T-helper 2 cell treated with Interferon-gamma antibody and Interleukin-4, amounts not matched to agents 100 ng/mL and 5 ng/mL, for 36 hours (primary cell): ENCODE results near the gene PPP1R13B. TPM values are rescaled to one million over a fixed set of nuclear protein-coding genes. Genes with fewer than 3 reads are reported as not detected.
"Not testable (repeated sequence)": the region's sequence is repeated elsewhere in the genome, so short reads cannot be mapped to it uniquely, and the experiment has no call there.

Experiments
- intact Hi-C: fragments of 100-400 bp; cut with micrococcal nuclease; formaldehyde crosslinking; loops from one replicate; pipeline ENCODE4 v1.15.1; 2023
- total RNA-seq: library from RNA; stranded (reverse); gene quantifications from 2 replicates; pipeline ENCODE4 v1.2.3, GENCODE V29; 2022

Gene PPP1R13B
- total RNA-seq, 1 donor from 2014 or later, result 8.9 TPM

DNA sequence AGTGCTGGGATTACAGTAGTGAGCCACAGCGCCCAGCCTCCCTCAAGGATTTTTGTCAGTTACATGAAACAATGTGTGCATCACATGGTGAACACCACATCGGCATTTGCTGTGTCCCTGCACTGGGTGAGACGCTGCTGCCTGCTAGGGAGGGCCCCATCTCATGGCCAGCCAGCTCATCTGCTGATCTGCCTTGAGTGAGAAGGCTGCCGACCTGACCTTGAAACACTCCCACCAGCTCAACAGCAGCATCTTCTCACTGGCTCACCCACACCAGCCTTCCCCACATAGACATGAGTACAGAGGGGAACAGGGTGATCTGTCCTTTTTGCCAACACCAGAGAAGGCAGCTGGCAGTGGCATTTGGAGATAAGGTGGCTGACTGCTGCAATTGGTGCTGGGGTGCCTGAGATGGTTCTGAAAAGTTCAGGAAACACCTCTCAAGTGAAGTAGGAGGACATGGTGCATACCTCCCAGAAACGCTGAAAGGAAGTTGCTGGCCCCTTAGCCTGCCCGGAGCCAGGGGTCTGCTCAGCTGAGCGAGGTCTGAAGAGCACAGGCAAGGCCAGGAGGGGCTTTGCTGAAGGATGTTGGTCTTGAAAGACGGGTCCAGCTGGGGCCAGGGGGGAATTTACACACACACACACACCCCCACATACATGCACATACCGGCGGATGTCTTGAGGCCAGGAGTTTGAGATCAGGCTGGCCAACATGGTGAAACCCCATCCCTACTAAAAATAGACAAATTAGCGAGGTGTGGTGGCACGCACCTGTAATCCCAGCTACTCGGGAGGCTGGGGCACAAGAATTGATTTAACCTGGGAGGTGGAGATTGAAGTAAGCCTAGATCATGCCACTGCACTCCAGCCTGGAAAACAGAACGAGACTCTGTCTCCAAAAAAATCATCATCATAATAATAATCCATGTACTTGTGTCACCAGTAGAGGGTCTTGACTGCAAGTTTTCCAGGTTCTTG, 14.3 kb upstream of the PPP1R13B start:
- intact Hi-C loops, result no loop called here

- intact Hi-C loops, result no loop called here
Observed at GRCh38 chr14:103859416-103860202, 12.2 kb upstream of the PPP1R13B start.

DNA sequence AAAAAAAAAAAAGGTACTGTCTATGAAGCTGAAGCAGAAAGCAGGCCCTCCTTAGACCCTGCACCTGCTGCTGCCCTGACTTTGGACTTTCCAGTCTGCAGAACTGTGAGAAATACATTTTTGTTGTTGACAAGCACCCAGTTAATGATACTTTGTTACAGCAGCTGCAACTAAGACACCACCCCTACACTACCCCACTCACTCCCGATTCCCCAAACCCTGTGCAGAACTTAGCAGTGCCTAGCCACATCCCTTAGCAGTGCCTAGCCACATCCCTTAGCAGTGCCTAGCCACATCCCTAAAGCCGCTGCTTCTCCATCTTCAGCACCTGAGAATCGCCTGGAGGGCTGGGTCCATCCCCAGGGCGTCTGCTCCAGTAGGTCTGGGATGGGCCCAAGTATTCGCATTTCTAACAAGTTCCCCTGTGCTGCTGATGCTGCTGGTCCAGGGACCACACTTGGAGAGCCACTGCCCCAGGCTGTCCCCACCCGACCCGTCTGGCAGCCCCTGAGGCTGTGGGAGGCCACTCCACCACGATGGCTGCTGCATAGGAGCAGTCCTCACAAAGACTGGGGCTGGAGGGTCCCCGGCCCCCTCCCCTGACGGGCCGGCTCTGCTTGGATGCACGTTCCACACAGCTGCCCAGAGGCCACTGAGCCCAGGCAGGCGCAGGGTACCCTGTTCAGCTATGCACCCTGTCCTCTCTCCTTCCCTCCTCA, 10.8 kb upstream of the PPP1R13B start:
- intact Hi-C loops, result no loop called here

- intact Hi-C loops, result no loop called here
Observed at GRCh38 chr14:103857256-103857655, 9.9 kb upstream of the PPP1R13B start.

- intact Hi-C loops, result no loop called here
Observed at GRCh38 chr14:103856607-103857006, 9.2 kb upstream of the PPP1R13B start.

- intact Hi-C loops, result no loop called here
Observed at GRCh38 chr14:103856105-103856504, 8.7 kb upstream of the PPP1R13B start.

GRCh38 chr14:103855734-103856095, 8.3 kb upstream of the PPP1R13B start:
- intact Hi-C loops, result no loop called here

DNA sequence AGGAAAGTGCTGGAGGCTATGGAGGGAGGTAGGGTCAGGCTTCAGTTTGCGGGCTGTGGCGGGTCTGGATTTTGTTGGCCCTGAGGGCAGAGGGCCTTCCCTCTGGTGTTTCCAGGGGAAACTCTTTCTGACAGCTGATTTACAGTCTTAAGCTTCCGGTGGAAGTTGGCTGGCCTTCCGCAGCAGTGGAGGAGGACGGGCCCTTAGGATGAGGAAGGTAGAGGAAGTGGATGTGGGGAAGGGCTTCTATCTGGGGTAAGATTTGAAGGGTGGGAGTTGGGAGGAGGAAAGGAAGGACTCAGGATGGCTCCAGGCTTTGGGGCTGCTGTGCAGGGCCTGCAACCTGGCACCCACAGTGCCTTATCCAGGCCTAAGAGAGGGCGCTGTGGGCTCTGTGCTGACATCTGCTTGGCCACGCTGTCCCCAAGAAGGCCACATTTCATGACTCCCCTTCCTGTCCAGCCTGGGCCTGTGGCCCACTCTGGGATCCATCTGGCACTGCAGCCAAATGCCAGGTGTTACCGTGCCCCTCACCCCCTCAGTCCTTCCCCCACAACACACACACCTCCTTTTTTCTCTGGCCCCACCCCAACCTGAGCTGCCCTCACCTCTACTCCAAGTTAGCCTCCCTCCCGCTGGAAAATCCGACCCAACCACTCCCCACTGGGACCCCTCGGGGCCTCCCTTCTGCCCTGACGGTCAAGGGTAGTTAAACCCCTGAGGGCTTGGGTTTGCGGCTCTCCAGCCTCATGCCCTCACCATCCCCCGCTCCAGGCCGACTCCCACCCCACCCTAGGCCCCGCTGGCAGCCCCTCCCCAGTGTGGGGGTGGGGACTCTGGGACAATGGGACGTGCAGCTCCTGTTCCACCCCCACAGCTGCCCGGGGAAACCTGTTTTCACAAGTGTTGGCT, 7.7 kb upstream of the PPP1R13B start:
- intact Hi-C loops, result no loop called here

DNA sequence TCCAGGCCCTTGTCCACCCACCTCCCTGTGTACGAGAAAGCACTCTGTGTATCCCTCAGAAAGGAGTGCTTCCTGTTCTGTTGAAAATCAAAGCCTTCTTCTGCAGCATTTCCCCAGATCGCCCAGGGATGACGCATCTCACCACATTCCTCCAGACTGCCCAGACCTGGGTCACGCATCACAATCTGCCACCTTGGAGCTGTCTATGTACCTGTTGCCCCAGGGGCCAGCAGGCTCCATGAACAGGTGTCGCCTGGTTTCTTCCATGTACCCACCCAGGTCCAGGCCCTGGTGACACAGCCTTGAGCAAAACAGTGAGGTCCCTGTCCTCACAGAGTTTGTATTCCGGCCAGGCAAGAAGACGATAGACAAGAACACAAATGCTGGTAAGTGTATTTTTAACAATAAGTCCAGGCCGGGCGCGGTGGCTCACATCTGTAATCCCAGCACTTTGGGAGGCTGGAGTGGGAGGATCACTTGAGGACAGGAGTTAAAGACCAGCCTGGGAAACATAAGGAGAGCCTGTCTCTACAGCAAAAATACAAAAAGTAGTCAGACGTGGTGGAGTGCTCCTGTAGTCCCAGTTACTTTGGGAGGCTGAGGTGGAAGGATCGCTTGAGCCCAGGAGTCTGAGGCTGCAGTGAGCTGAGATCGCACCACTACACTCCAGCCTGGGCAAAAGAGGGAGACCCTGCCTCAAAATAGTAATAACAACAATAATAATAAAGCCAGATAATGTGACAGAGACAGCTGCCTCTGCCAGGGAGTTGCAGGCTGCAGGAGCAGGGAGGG, 6.8 kb upstream of the PPP1R13B start:
- intact Hi-C loops, result no loop called here

DNA sequence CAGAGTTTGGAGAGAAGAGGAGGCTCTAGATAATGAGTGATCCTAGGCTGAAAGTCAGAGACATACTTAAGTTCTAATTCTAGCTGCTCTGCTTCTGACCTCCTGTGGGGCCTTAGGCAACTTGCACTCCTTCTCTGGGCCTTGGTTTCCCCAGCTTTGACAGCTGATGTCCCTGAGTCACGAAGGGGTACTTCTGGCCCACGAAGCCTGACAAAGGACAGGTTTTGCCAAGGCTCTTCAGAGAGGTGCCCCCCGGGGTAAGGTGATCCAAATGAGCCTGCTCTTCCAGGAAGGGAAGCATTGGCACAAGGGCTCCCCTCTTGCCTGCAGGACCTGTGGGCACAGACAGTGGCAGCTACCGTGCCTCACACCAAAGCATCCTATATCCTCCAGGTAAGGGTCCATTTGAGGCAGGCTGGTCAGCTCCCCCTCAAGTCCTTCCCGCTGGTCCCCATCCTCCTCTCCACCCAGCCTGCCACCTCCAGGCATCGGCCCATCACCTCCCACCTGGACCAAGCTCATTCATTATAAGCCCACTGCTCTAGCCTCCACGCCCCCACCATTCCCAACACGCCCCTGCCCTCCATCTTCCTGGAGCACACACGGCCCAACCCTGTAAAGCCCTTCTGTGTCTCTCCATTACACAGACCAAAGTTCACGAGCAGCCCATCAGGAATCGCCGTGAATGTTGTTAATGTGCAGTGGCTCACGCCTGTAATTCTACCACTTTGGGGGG, 1.9 kb upstream of the PPP1R13B start:
- intact Hi-C loops, result no loop called here

DNA sequence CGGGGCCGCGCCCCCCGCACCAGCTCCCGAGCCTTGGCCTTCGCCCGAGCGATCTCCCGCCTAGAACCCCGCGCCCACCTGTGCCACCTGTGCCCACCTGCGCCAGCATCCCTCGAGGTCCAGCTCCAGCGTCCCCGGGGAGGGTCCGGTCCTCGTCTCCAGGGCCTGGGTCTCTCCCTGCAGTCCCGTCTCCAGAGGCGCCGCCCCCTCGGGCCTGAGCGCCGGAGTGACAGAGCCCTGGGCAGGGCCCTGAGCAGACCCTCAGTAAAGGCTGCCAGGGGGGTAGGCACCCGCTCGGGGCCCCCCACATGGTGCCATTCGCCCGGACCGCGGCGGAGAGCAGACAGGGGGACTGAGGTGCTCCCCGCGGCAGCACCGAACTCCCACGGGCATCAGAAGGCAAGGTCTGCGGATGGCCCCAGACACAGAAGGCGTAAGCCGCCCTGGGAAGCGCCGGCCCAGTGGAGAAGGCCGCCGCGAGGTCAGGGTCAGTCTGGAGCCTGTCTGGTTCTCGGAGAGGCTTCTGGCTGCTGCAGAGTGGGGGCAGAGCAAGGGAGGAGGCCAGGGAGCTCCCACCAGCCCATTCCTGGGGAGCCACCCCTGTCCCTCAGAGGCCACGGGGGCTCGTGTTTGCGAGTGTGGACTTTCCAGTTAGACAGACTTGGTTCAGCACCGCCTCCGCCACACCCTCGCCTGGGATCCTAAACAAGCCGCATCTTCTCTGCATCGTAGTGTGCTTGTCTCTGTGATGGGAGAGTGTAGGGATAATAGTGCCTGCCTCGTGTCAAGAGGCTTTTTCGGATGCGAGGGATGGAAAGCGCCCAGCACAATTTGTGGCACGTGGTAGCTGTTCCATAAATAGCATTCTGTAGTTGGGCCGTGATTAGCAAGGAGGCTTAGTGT, 1.1 kb upstream of the PPP1R13B start:
- intact Hi-C loops, result no loop called here

DNA sequence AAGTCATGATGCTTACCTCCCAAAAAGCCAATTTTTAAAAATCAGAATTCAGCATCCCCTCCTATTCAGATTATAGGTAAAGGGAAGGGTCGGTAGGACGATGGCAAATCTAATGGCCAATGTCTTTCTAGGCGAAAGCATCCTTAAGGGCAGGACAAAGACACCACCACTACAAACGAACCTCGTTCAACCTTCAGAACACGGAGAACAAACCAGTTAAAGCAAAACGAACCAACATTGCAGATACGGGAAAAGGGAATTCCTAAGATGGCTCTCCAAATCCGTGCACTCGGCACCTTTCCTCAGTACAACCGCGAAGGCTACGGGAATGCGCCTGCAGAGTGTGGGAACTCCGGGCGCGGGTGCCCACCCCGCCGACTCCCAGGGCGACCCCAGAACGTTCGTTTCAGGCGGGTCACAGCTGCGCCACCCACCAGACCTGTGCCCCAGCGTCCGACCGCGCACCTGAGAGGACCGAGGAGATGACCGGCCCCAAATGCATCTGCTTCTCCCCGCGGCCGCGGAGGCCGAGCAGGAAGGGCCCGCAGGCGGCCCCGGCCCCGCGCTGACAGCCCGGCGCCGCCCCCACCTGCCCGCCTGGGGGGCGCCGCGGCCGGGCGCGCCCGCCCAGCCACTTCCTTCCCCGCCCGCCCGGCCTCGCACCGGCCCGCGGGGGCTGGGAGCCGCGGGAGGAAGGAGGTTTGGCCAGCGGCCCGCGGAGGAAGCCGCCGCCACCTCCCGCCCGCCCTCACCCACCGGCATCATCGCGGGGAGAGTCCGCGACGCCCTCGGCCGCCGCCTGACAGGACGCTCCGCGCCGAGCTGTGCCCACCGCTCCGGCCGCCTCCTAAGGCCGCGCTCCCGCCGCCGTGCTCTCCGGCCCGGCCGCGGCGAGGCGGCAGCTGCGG, 578 bp downstream of the PPP1R13B start:
- intact Hi-C loops, result loop anchor here (1.0 kb wide), 2 partner anchors 26 to 75 kb away; a partner anchor contains a TSS

- intact Hi-C loops, result no loop called here
Observed at GRCh38 chr14:103846097-103846496, 1.3 kb downstream of the PPP1R13B start.

DNA sequence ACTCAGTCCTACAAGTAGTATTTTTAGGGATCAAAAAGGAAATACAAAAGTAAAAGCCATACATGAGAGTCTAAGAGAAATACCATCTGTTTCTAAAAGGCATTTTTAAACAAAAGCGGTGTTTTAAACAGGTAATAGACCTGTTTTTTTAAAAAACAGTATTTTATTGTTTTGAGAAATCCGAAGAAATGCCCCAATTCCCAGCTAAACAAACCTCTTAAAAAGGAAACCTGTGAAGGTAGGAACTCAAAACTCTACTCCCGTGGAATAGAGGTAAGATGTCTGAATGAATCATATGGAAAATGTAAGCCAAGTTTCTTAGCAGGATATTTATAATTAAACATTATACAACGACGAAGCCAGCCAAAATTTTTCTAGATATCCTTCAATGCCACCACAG, 2.0 kb downstream of the PPP1R13B start:
- intact Hi-C loops, result no loop called here

- intact Hi-C loops, result not testable (repeated sequence)
Observed at GRCh38 chr14:103841265-103841664, 6.1 kb downstream of the PPP1R13B start.

DNA sequence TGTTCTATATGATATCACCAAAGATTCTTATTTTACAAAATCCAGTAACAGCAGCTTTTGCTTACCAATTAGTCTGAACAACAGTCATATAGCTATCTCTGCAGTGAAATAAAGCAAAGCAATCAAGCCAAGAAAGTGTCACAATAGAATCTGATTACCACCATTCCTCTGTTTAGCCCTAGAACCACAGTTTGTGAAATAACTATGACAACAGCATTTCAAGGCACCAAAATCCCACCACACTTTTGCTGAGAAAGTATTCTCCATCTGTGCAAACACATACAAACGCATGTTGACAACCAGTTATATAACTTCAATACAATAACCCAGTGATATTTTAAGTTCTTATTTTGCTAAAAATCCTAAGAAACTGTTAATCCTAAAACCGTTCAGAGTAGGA, 7.4 kb downstream of the PPP1R13B start:
- intact Hi-C loops, result no loop called here

DNA sequence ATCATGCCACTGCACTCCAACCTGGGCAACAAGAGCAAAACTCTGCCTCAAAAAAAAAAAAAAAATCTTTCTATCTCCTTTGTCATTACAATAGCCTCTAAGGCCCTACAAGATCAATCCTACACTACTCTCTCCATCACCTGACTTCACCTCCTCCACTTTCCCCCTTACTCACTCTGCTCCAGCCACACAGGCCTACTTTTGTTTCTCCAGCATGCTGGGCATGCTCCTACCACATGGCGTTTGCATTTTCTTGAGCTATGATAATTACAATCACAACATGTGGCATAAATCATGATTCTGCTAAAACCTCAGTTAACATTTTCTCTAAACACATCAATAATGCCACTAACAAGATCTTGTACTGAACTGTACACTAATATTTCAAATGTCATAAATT, 7.8 kb downstream of the PPP1R13B start:
- intact Hi-C loops, result no loop called here
